Activated T-cell treated with anti-CD3 and anti-CD28 coated beads for 48 hours (primary cell): Measurements from ENCODE around the gene CHCHD10.
"Not testable (repeated sequence)": the region's sequence is repeated elsewhere in the genome, so short reads cannot be mapped to it uniquely, and the experiment has no call there.

Source experiments
- DNase-seq: peaks from one replicate; pipeline ENCODE4 v3.0.0-alpha.2; 2020; ENCODE audit warnings: low read depth

The CHCHD10 gene

GRCh38 chr22:23750367-23750713 lies 17.4 kb downstream of the CHCHD10 start:
- no peak for DNase-seq

DNA sequence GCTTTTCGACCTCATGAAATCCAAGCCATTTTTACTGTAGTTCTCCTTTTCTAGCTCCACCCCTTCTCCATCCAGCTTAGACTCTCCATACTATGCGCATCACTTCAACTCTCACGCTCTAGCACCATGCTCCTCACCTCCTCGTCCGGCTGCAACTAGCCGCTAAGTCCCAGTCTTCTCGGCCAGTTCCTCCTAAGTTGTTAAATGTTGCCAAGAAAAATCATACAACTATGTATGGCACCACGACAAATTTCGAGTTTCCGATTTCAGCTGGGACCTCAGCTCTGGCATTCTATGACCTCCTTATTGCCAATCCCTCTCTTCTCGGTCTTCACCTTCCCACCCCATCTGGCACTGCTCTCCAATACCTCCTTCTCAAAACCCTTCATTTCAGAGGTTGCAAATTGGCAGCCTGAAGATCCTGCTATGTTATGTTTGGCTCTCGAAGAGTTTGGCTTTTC lies 17.9 kb downstream of the CHCHD10 start:
- DNase-seq: no peak

- DNase-seq: no peak
These were observed 22.0 kb downstream of the CHCHD10 start for GRCh38 chr22:23745791-23746190.

GRCh38 chr22:23744485-23744884 lies 23.3 kb downstream of the CHCHD10 start:
- no peak for DNase-seq

- DNase-seq: no peak
These were observed 23.8 kb downstream of the CHCHD10 start for GRCh38 chr22:23744001-23744400.

GRCh38 chr22:23743303-23743705 lies 24.5 kb downstream of the CHCHD10 start:
- no peak for DNase-seq

DNA sequence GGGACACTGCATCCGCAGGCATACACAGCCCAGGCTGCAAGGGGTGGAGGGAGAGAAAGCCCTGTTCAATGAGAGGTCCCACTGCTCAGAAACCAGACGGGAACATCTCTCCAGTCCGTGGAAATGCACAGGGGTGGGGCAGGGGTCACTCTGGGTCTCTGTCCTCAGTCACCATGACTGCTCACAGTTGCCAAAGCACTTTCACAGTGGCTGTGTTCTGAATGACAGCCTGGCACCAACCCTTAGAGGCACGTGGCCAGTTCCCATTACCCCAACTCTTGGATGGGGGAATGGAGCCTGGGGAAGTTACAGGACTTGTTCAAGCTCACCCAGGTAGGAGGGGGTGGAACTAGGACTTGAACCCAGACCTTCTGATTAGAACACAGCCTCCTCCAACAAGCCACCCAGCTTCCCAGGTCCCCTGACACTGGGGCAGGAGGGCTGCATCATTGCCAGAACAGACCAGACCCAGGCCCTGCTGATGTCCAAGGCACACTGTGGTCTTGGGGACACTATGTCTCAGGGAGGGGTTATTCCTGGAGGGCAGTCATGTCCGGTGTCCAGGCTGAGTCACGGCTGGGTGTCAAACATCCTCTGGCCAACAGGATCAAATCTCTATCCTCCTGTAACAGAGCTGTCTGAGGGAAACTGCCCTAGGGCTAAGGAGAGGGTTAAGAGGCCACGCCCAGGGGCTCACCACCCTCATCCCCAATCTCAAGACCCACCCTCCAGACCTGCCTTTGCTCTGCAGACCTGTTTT lies 25.1 kb downstream of the CHCHD10 start:
- DNase-seq: no peak

DNA sequence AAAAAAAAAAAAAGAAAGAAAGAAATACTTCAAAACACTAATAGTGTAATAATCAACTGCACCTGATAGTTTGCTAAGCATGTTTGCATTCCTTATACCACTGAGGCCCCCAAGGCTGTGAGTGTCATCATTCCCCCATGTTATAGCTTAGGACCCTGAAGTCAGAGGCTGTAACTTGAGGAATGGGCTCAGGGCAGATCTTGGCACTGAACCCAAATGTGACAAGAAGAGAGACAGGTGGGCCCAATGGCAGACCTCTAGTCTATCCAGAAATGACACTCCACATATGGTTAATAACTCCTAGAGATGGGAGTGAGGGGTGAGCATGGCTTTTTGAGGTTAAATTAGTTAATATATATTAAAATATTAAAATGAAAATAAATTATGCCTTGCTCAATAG lies 30.1 kb downstream of the CHCHD10 start:
- no peak for DNase-seq

DNA sequence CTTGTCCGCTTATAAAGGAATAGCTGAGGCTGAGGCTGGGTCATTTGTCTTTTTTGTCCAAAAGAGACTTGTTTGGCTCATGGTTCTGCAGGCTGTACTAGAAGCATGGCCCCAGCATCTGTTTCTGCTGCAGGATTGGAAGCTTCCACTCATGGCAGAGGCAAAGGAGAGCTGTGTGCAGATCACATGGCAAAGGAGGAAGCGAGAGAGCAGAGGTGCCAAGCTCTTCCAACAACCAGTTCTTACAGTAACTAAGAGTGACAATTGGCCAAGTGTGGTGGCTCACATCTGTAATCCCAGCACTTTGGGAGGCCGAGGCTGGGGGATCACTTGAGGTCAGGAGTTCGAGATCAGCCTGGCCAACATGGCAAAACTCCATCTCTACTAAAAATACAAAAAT lies 39.7 kb downstream of the CHCHD10 start:
- not testable (repeated sequence) for DNase-seq

GRCh38 chr22:23722724-23723123 lies 45.0 kb downstream of the CHCHD10 start:
- no peak for DNase-seq

- no peak for DNase-seq
These were observed 45.6 kb downstream of the CHCHD10 start for GRCh38 chr22:23722160-23722559.

GRCh38 chr22:23720855-23721254 lies 46.9 kb downstream of the CHCHD10 start:
- DNase-seq: no peak

GRCh38 chr22:23718371-23719165 lies 49.2 kb downstream of the CHCHD10 start:
- no peak for DNase-seq

GRCh38 chr22:23716811-23717801 lies 50.7 kb downstream of the CHCHD10 start:
- DNase-seq: peak; percentile 79
